ENCODE data around the gene GRID1.

Gene GRID1

GRCh38 chr10:85997544-85997943 is 369.1 kb downstream of the GRID1 start:
- Mint-ChIP-seq H3K27me3 (peaks cover 28% of the 10 kb centered on the region), H3K9me3 (peaks cover 9% of the 10 kb centered on the region), H3K4me3 (no peak overlapping the region), H3K27ac (no peak overlapping the region), H3K4me1 (no peaks in the 10 kb centered on the region), H3K36me3 (no peaks in the 10 kb centered on the region)
- ATAC-seq, result no peak

- Mint-ChIP-seq H3K4me3 (no peak overlapping the region), H3K27ac (no peak overlapping the region), H3K27me3 (peaks cover 19% of the 10 kb centered on the region), H3K36me3 (no peaks in the 10 kb centered on the region), H3K9me3 (peaks cover 9% of the 10 kb centered on the region), H3K4me1 (no peaks in the 10 kb centered on the region)
- no peak for ATAC-seq
Measured at GRCh38 chr10:85995791-85996190, 370.8 kb downstream of the GRID1 start.

- Mint-ChIP-seq H3K9me3 (peaks cover 9% of the 10 kb centered on the region), H3K4me3 (no peak overlapping the region), H3K27me3 (peaks cover 20% of the 10 kb centered on the region), H3K4me1 (no peaks in the 10 kb centered on the region), H3K27ac (no peak overlapping the region), H3K36me3 (no peaks in the 10 kb centered on the region)
- ATAC-seq, result no peak
Measured at GRCh38 chr10:85993840-85994507, 372.6 kb downstream of the GRID1 start.

- no peaks in the 10 kb centered on the region for H3K4me1 Mint-ChIP-seq
- no peak overlapping the region for H3K27ac Mint-ChIP-seq
Measured at GRCh38 chr10:85993140-85993539, 373.5 kb downstream of the GRID1 start.

GRCh38 chr10:85992324-85992723 is 374.3 kb downstream of the GRID1 start:
- no peak for ATAC-seq
- H3K4me1 Mint-ChIP-seq, result no peaks in the 10 kb centered on the region

More at GRCh38 chr10:85993140-85993539, 373.5 kb downstream of the GRID1 start:
- Mint-ChIP-seq H3K9me3 (peaks cover 5% of the 10 kb centered on the region), H3K27me3 (peaks cover 20% of the 10 kb centered on the region), H3K36me3 (no peaks in the 10 kb centered on the region), H3K4me3 (no peak overlapping the region)
- no peak for ATAC-seq

GRCh38 chr10:85986777-85987176 is 379.8 kb downstream of the GRID1 start:
- Mint-ChIP-seq H3K4me1 (no peaks in the 10 kb centered on the region), H3K36me3 (no peaks in the 10 kb centered on the region), H3K27ac (no peak overlapping the region), H3K4me3 (no peak overlapping the region), H3K9me3 (no peaks in the 10 kb centered on the region), H3K27me3 (peaks cover 21% of the 10 kb centered on the region)
- peak; percentile 35 for ATAC-seq

More at GRCh38 chr10:85992324-85992723, 374.3 kb downstream of the GRID1 start:
- peaks cover under 1% of the 10 kb centered on the region for H3K9me3 Mint-ChIP-seq
- peaks cover 20% of the 10 kb centered on the region for H3K27me3 Mint-ChIP-seq
- H3K36me3 Mint-ChIP-seq, result no peaks in the 10 kb centered on the region
- H3K4me3 Mint-ChIP-seq, result no peak overlapping the region
- H3K27ac Mint-ChIP-seq, result no peak overlapping the region

- ATAC-seq, result no peak
- no peak overlapping the region for H3K4me3 Mint-ChIP-seq
- H3K36me3 Mint-ChIP-seq, result no peaks in the 10 kb centered on the region
- no peaks in the 10 kb centered on the region for H3K4me1 Mint-ChIP-seq
- no peak overlapping the region for H3K27ac Mint-ChIP-seq
- no peaks in the 10 kb centered on the region for H3K9me3 Mint-ChIP-seq
- H3K27me3 Mint-ChIP-seq, result peaks cover 10% of the 10 kb centered on the region
Measured at GRCh38 chr10:85983051-85983450, 383.5 kb downstream of the GRID1 start.

GRCh38 chr10:85979598-85979997 is 387.0 kb downstream of the GRID1 start:
- Mint-ChIP-seq H3K9me3 (no peaks in the 10 kb centered on the region), H3K27me3 (no peaks in the 10 kb centered on the region), H3K27ac (no peak overlapping the region), H3K4me1 (no peaks in the 10 kb centered on the region), H3K4me3 (no peak overlapping the region), H3K36me3 (no peaks in the 10 kb centered on the region)
- ATAC-seq, result no peak

GRCh38 chr10:85978566-85979358 is 387.8 kb downstream of the GRID1 start:
- Mint-ChIP-seq H3K4me1 (no peaks in the 10 kb centered on the region), H3K4me3 (no peak overlapping the region), H3K9me3 (no peaks in the 10 kb centered on the region), H3K27me3 (no peaks in the 10 kb centered on the region), H3K27ac (no peak overlapping the region), H3K36me3 (no peaks in the 10 kb centered on the region)
- ATAC-seq, result no peak

- H3K4me3 Mint-ChIP-seq, result no peak overlapping the region
- ATAC-seq, result no peak
- no peaks in the 10 kb centered on the region for H3K36me3 Mint-ChIP-seq
- no peaks in the 10 kb centered on the region for H3K4me1 Mint-ChIP-seq
- H3K9me3 Mint-ChIP-seq, result no peaks in the 10 kb centered on the region
- H3K27ac Mint-ChIP-seq, result no peak overlapping the region
- no peaks in the 10 kb centered on the region for H3K27me3 Mint-ChIP-seq
Measured at GRCh38 chr10:85977642-85978041, 389.0 kb downstream of the GRID1 start.

GRCh38 chr10:85976267-85976793 is 390.3 kb downstream of the GRID1 start:
- Mint-ChIP-seq H3K27me3 (no peaks in the 10 kb centered on the region), H3K27ac (no peak overlapping the region), H3K4me1 (no peaks in the 10 kb centered on the region), H3K36me3 (no peaks in the 10 kb centered on the region), H3K9me3 (peaks cover 6% of the 10 kb centered on the region), H3K4me3 (no peak overlapping the region)
- peak; percentile 46 for ATAC-seq

GRCh38 chr10:85971494-85971893 is 395.1 kb downstream of the GRID1 start:
- peaks cover 9% of the 10 kb centered on the region for H3K9me3 Mint-ChIP-seq
- no peaks in the 10 kb centered on the region for H3K4me1 Mint-ChIP-seq
- no peak for ATAC-seq
- no peak overlapping the region for H3K27ac Mint-ChIP-seq
- no peak overlapping the region for H3K4me3 Mint-ChIP-seq
- H3K36me3 Mint-ChIP-seq, result no peaks in the 10 kb centered on the region
- H3K27me3 Mint-ChIP-seq, result no peaks in the 10 kb centered on the region

GRCh38 chr10:85967594-85967993 is 399.0 kb downstream of the GRID1 start:
- no peak overlapping the region for H3K4me3 Mint-ChIP-seq
- H3K27me3 Mint-ChIP-seq, result peaks cover 17% of the 10 kb centered on the region
- no peaks in the 10 kb centered on the region for H3K36me3 Mint-ChIP-seq
- no peak for ATAC-seq
- no peaks in the 10 kb centered on the region for H3K4me1 Mint-ChIP-seq
- peaks cover 21% of the 10 kb centered on the region for H3K9me3 Mint-ChIP-seq
- no peak overlapping the region for H3K27ac Mint-ChIP-seq

- Mint-ChIP-seq H3K36me3 (peaks cover 3% of the 10 kb centered on the region), H3K27ac (no peak overlapping the region), H3K9me3 (peaks cover 17% of the 10 kb centered on the region), H3K4me3 (no peak overlapping the region), H3K4me1 (no peaks in the 10 kb centered on the region), H3K27me3 (peaks cover 49% of the 10 kb centered on the region)
- ATAC-seq, result no peak
Measured at GRCh38 chr10:85961479-85962067, 405.0 kb downstream of the GRID1 start.

GRCh38 chr10:85961073-85961472 is 405.5 kb downstream of the GRID1 start:
- Mint-ChIP-seq H3K36me3 (peaks cover 4% of the 10 kb centered on the region), H3K9me3 (peaks cover 18% of the 10 kb centered on the region), H3K4me3 (no peak overlapping the region), H3K27me3 (peaks cover 54% of the 10 kb centered on the region), H3K4me1 (no peaks in the 10 kb centered on the region), H3K27ac (no peak overlapping the region)
- no peak for ATAC-seq
